GM12878 (cell line): ENCODE results near the gene PRPF4. TPM values are rescaled to one million over a fixed set of nuclear protein-coding genes. Genes with fewer than 3 reads are reported as not detected.
A peak's percentile ranks its signal among the peaks of the same experiment; 100 is the strongest.

Experiments used
- NBN ChIP-seq: fragments of 450-650 bp; IDR thresholded peaks from 2 replicates; pipeline ENCODE4 v1.6.1; 2016
- NR2C1 ChIP-seq: fragments of 450-650 bp; IDR thresholded peaks from 2 replicates; pipeline ENCODE4 v1.6.1; 2017; ENCODE audit warnings: antibody characterized with exemption, mild to moderate bottlenecking, moderate library complexity
- NR2C2 ChIP-seq: IDR thresholded peaks from 2 replicates; pipeline ENCODE4 v1.6.1; 2011; ENCODE audit warnings: borderline replicate concordance, low read depth; ENCODE audit not compliant: control insufficient read depth, insufficient read length
- SMC3 ChIP-seq: IDR thresholded peaks from 2 replicates; pipeline ENCODE4 v1.6.1; 2011; ENCODE audit warnings: low read length, improper control_type of control experiment, borderline replicate concordance
- SREBF1 ChIP-seq: IDR thresholded peaks from 2 replicates; pipeline ENCODE4 v1.6.1; 2012; ENCODE audit warnings: mild to moderate bottlenecking, low read length
- ZNF687 ChIP-seq: fragments of 450-650 bp; IDR thresholded peaks from 2 replicates; pipeline ENCODE4 v1.6.1; 2017; ENCODE audit warnings: mild to moderate bottlenecking, moderate library complexity
- polyA plus RNA-seq, 11 experiments: library from polyadenylated mRNA; depleted of rRNA in 4 of 11; unstranded in 6 of 11; stranded (reverse) in 5 of 11; fragments of >200 nt; fragmentation: Nextera tagmentation in 4 of 11; fragmentation: Illumina TruSeq in 1 of 11; extraction: Ambion mirVana in 4 of 11; extraction: Trizol in 1 of 11; gene quantifications; 1 replicate in 1 of 11; 2 replicates in 10 of 11; pipeline versions ENCODE4 v1.2.1 to v1.2.3, GENCODE V29; 2011 to 2016; ENCODE audit warnings: inconsistent platforms in 2 of 11, missing spikeins in 2 of 11, low read depth in 1 of 11
- total RNA-seq, 4 experiments: library from RNA; depleted of rRNA in 3 of 4; stranded (reverse); fragments of >200 nt in 3 of 4; fragmentation: Illumina TruSeq in 1 of 4; extraction: Trizol in 1 of 4; gene quantifications; 2 replicates each; pipeline versions ENCODE4 v1.2.1 to v1.2.3, GENCODE V29; 2013 to 2021
- TF ChIP-seq, protein P1 (sequence below), 3 experiments: IDR thresholded peaks in 2 of 3; conservative IDR thresholded peaks in 1 of 3; 2 replicates each; pipeline ENCODE4 v1.5.1; 2011; ENCODE audit warnings: low read depth in 3 of 3, low read length in 3 of 3, mild to moderate bottlenecking in 3 of 3, control low read depth in 2 of 3, moderate library complexity in 2 of 3, inconsistent platforms in 1 of 3, mixed read lengths in 1 of 3; ENCODE audit not compliant: control insufficient read depth in 2 of 3, insufficient read depth in 1 of 3; ENCODE audit errors: extremely low read depth in 1 of 3

PRPF4 gene
- total and polyA plus RNA-seq, 10 of the 15 experiments (the other 5 are each of a cell fraction or from before 2014, with no cell fraction given): 23.0 to 48.1 (median 39.2) TPM

DNA sequence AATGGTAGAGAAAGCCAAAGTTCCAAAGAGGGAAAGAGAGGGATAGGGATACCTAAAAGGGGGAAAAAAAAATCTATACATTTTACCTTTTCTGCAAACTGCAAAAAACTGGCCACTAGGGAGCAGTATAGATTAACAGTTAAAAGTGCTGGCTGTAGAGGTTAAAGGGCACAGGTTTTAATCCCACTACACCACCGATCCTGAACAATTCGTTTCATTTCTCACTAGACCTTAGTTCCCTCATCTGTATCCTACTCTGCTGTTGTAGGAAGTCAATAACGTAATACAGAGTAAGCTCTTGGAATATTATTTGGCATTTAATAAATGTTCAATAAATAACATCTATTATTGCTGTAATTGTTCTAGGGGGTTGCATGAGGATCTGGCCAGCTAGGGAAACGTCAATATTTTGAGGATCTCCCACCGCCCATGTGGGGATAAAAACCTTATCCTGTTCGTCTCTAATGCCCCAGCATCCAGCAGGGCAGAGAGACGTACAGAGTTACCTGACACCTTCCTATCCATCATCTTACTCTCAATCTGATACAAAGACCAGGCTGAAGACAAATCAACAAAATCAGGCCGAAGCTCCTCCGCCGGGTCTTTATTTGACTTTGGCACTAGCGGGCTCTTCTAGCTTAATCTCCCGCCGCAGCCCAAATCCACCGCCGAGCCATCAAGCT lies 843 bp upstream of the PRPF4 start (continued):
- TF ChIP-seq ZNF687: peak; percentile 39; the same call in 1 of the 2 replicates
- no peak for TF ChIP-seq NBN
- peak; percentile 93 for TF ChIP-seq NR2C1
- TF ChIP-seq, protein P1, sequence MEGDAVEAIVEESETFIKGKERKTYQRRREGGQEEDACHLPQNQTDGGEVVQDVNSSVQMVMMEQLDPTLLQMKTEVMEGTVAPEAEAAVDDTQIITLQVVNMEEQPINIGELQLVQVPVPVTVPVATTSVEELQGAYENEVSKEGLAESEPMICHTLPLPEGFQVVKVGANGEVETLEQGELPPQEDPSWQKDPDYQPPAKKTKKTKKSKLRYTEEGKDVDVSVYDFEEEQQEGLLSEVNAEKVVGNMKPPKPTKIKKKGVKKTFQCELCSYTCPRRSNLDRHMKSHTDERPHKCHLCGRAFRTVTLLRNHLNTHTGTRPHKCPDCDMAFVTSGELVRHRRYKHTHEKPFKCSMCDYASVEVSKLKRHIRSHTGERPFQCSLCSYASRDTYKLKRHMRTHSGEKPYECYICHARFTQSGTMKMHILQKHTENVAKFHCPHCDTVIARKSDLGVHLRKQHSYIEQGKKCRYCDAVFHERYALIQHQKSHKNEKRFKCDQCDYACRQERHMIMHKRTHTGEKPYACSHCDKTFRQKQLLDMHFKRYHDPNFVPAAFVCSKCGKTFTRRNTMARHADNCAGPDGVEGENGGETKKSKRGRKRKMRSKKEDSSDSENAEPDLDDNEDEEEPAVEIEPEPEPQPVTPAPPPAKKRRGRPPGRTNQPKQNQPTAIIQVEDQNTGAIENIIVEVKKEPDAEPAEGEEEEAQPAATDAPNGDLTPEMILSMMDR (IDR thresholded peaks at IDR 0.05 in 2 of 3, conservative IDR thresholded peaks at IDR 0.05 in 1 of 3; ENCODE audit: control insufficient read depth in 2 of 3, extremely low read depth in 1 of 3, insufficient read depth in 1 of 3, low read depth in 3 of 3, low read length in 3 of 3): peak; percentile 45 to 76 (median 73)
- peak; percentile 64 for TF ChIP-seq NR2C2
- no peak for TF ChIP-seq SREBF1
- peak; percentile 42; the same call in 1 of the 2 replicates for TF ChIP-seq SMC3
